Loucy (cell line): ENCODE data around the gene UFD1.

ENCODE experiments used
- H2AFZ ChIP-seq: fragments of 200-600 bp; sonication (generic); 2 replicates; pipeline ENCODE4 v1.6.0; 2016; ENCODE audit warnings: antibody characterized with exemption, mild to moderate bottlenecking, low read length, moderate library complexity
- H3F3A ChIP-seq: fragments of 200-600 bp; 2 replicates; pipeline ENCODE4 v1.6.0; 2016; ENCODE audit warnings: antibody characterized with exemption, low read depth, mild to moderate bottlenecking
- H3K27me3 ChIP-seq: fragments of 200-600 bp; sonication (generic); 2 replicates; pipeline ENCODE4 v1.6.1; 2014; ENCODE audit warnings: low read length, mild to moderate bottlenecking; ENCODE audit not compliant: insufficient read depth, poor library complexity, severe bottlenecking
- H3K36me3 ChIP-seq: fragments of 200-600 bp; sonication (generic); 2 replicates; pipeline ENCODE4 v1.6.1; 2016; ENCODE audit warnings: low read length; ENCODE audit not compliant: insufficient read depth
- H3K4me1 ChIP-seq: fragments of 200-600 bp; sonication (generic); 2 replicates; pipeline ENCODE4 v1.5.1; 2014; ENCODE audit warnings: low read length, mild to moderate bottlenecking; ENCODE audit not compliant: insufficient read depth, poor library complexity, severe bottlenecking
- H3K4me2 ChIP-seq: fragments of 200-600 bp; sonication (generic); 2 replicates; pipeline ENCODE4 v1.6.0; 2014; ENCODE audit warnings: antibody characterized with exemption, low read length, low read depth, mild to moderate bottlenecking; ENCODE audit not compliant: poor library complexity, severe bottlenecking
- H3K4me3 ChIP-seq: fragments of 200-600 bp; sonication (generic); 2 replicates; pipeline ENCODE4 v1.5.1; 2014; ENCODE audit warnings: low read length, mild to moderate bottlenecking, mixed read lengths; ENCODE audit not compliant: poor library complexity, severe bottlenecking
- H3K79me2 ChIP-seq: fragments of 200-600 bp; sonication (generic); 2 replicates; pipeline ENCODE4 v1.6.1; 2014; ENCODE audit warnings: low read length; ENCODE audit not compliant: insufficient read depth
- H3K9ac ChIP-seq: fragments of 200-600 bp; sonication (generic); 2 replicates; pipeline ENCODE4 v1.6.0; 2014; ENCODE audit warnings: mild to moderate bottlenecking, low read depth, low read length, moderate library complexity; ENCODE audit not compliant: poor library complexity, severe bottlenecking
- H3K9me2 ChIP-seq: fragments of 200-600 bp; sonication (generic); replicated peaks from 2 replicates; pipeline ENCODE4 v1.6.1; 2016; ENCODE audit warnings: low read depth, low read length, mixed read lengths
- H3K9me3 ChIP-seq: fragments of 200-600 bp; sonication (generic); 2 replicates; pipeline ENCODE4 v1.6.1; 2014; ENCODE audit warnings: mild to moderate bottlenecking, antibody characterized with exemption, low read length, low read depth; ENCODE audit not compliant: insufficient read depth
- H4K20me1 ChIP-seq: fragments of 200-600 bp; sonication (generic); 2 replicates; pipeline ENCODE4 v1.6.0; 2014; ENCODE audit warnings: antibody characterized with exemption, low read length, mild to moderate bottlenecking; ENCODE audit not compliant: insufficient read depth, poor library complexity, severe bottlenecking
- CTCF ChIP-seq: fragments of 200-600 bp; sonication (generic); conservative IDR thresholded peaks from 2 replicates; pipeline ENCODE4 v1.5.1; 2014; ENCODE audit warnings: mild to moderate bottlenecking, antibody characterized with exemption, low read length
- EZH2phosphoT487 ChIP-seq: fragments of 200-600 bp; IDR thresholded peaks from 2 replicates; pipeline ENCODE4 v1.6.1; 2018; ENCODE audit warnings: antibody characterized with exemption, mild to moderate bottlenecking, moderate library complexity, borderline replicate concordance

UFD1 gene

GRCh38 chr22:19496324-19496630, 17.3 kb upstream of the UFD1 start:
- H3K9me2 ChIP-seq, result no peaks in the 10 kb centered on the region
- no peak overlapping the region for H2AFZ ChIP-seq
- H3K27me3 ChIP-seq, result no peaks in the 10 kb centered on the region
- peaks cover 75% of the 10 kb centered on the region; the same call in 1 of the 2 replicates for H3K36me3 ChIP-seq
- H3K9ac ChIP-seq, result no peak overlapping the region
- no peak overlapping the region for H3K4me2 ChIP-seq
- no peaks in the 10 kb centered on the region for H3F3A ChIP-seq
- H3K4me1 ChIP-seq, result no peaks in the 10 kb centered on the region
- no peak overlapping the region for H3K4me3 ChIP-seq
- H3K9me3 ChIP-seq, result no peaks in the 10 kb centered on the region
- H3K79me2 ChIP-seq, result peaks cover 17% of the 10 kb centered on the region; the same call in 1 of the 2 replicates
- H4K20me1 ChIP-seq, result no peaks in the 10 kb centered on the region
- no peak for TF ChIP-seq EZH2phosphoT487
- no peak for TF ChIP-seq CTCF

- Histone ChIP-seq H3K4me1 (no peaks in the 10 kb centered on the region), H3K36me3 (peaks cover 75% of the 10 kb centered on the region; the same call in 1 of the 2 replicates), H3K27me3 (no peaks in the 10 kb centered on the region), H3K9ac (no peak overlapping the region), H3K4me2 (no peak overlapping the region), H2AFZ (no peak overlapping the region), H4K20me1 (no peaks in the 10 kb centered on the region), H3K9me2 (no peaks in the 10 kb centered on the region), H3K79me2 (peaks cover 17% of the 10 kb centered on the region; the same call in 1 of the 2 replicates), H3F3A (no peaks in the 10 kb centered on the region), H3K4me3 (no peak overlapping the region), H3K9me3 (no peaks in the 10 kb centered on the region)
- no peak for TF ChIP-seq EZH2phosphoT487
- peak; percentile 63 for TF ChIP-seq CTCF
Measured at GRCh38 chr22:19495562-19496323, 16.8 kb upstream of the UFD1 start.

- Histone ChIP-seq H3K4me2 (no peak overlapping the region), H4K20me1 (no peaks in the 10 kb centered on the region), H2AFZ (no peak overlapping the region), H3K79me2 (peaks cover 20% of the 10 kb centered on the region; the same call in 1 of the 2 replicates), H3K9me3 (no peaks in the 10 kb centered on the region), H3K9ac (no peak overlapping the region), H3K36me3 (peaks cover 67% of the 10 kb centered on the region; the same call in 1 of the 2 replicates), H3K4me1 (no peaks in the 10 kb centered on the region), H3K4me3 (no peak overlapping the region), H3K27me3 (no peaks in the 10 kb centered on the region), H3K9me2 (no peaks in the 10 kb centered on the region), H3F3A (no peaks in the 10 kb centered on the region)
- TF ChIP-seq EZH2phosphoT487 (no peak), CTCF (no peak)
Measured at GRCh38 chr22:19494676-19495173, 15.7 kb upstream of the UFD1 start.
